Trophoblast cell (in vitro differentiated cells and primary cell): ENCODE measurements around the gene PARD3B.

Source experiments
- DNase-seq, 2 donors: peaks; one replicate each; pipeline ENCODE4 v3.0.0-alpha.2; 2016
- H2AFZ ChIP-seq: 2 replicates; pipeline ENCODE4 v1.6.1; 2013; ENCODE audit warnings: low read length, moderate library complexity, mild to moderate bottlenecking; ENCODE audit not compliant: insufficient read depth, poor library complexity
- H2AK5ac ChIP-seq: 2 replicates; pipeline ENCODE4 v1.6.1; 2013; ENCODE audit warnings: mild to moderate bottlenecking, low read length
- H2BK120ac ChIP-seq: 2 replicates; pipeline ENCODE4 v1.6.1; 2013; ENCODE audit warnings: low read length, mild to moderate bottlenecking, moderate library complexity; ENCODE audit not compliant: insufficient read depth, poor library complexity
- H2BK12ac ChIP-seq: 2 replicates; pipeline ENCODE4 v1.6.1; 2013; ENCODE audit warnings: mild to moderate bottlenecking, low read length, moderate library complexity
- H2BK5ac ChIP-seq: 2 replicates; pipeline ENCODE4 v1.6.1; 2013; ENCODE audit warnings: low read length, low read depth, moderate library complexity, mild to moderate bottlenecking; ENCODE audit not compliant: poor library complexity
- H3K14ac ChIP-seq: 2 replicates; pipeline ENCODE4 v1.6.1; 2013; ENCODE audit warnings: mild to moderate bottlenecking, low read length
- H3K18ac ChIP-seq: 2 replicates; pipeline ENCODE4 v1.6.1; 2013; ENCODE audit warnings: mild to moderate bottlenecking, low read length
- H3K23ac ChIP-seq: 2 replicates; pipeline ENCODE4 v1.6.1; 2013; ENCODE audit warnings: low read length
- H3K27ac ChIP-seq: 2 replicates; pipeline ENCODE4 v1.5.1; 2013; ENCODE audit warnings: low read depth, mild to moderate bottlenecking, inconsistent platforms, low read length, moderate library complexity
- H3K27me3 ChIP-seq: 2 replicates; pipeline ENCODE4 v1.6.1; 2013; ENCODE audit warnings: inconsistent platforms, mild to moderate bottlenecking, low read length, moderate library complexity; ENCODE audit not compliant: insufficient read depth
- H3K36me3 ChIP-seq, 2 experiments: 1 replicate in 1 of 2; 2 replicates in 1 of 2; pipeline ENCODE4 v1.6.1; 2013; ENCODE audit warnings: low read length in 2 of 2, mild to moderate bottlenecking in 2 of 2, moderate library complexity in 1 of 2; ENCODE audit not compliant: insufficient read depth in 2 of 2, control insufficient read depth in 1 of 2
- H3K4ac ChIP-seq: 2 replicates; pipeline ENCODE4 v1.6.1; 2013; ENCODE audit warnings: low read depth, mild to moderate bottlenecking, low read length, moderate library complexity
- H3K4me1 ChIP-seq, 2 experiments: 1 replicate in 1 of 2; 2 replicates in 1 of 2; pipeline ENCODE4 v1.6.1; 2013; ENCODE audit warnings: low read length in 2 of 2, mild to moderate bottlenecking in 2 of 2, moderate library complexity in 1 of 2; ENCODE audit not compliant: insufficient read depth in 2 of 2, control insufficient read depth in 1 of 2
- H3K4me2 ChIP-seq: 2 replicates; pipeline ENCODE4 v1.6.1; 2013; ENCODE audit warnings: inconsistent platforms, mild to moderate bottlenecking, low read length, moderate library complexity
- H3K4me3 ChIP-seq: 2 replicates; pipeline ENCODE4 v1.5.1; 2013; ENCODE audit warnings: mild to moderate bottlenecking, low read depth, low read length, inconsistent platforms
- H3K79me1 ChIP-seq: one replicate; pipeline ENCODE4 v1.6.1; 2013; ENCODE audit warnings: low read length
- H3K79me2 ChIP-seq: 2 replicates; pipeline ENCODE4 v1.6.1; 2013; ENCODE audit warnings: low read length, mild to moderate bottlenecking; ENCODE audit not compliant: control insufficient read depth, insufficient read depth, poor library complexity
- H3K9ac ChIP-seq: 2 replicates; pipeline ENCODE4 v1.6.1; 2013; ENCODE audit warnings: mild to moderate bottlenecking, low read length
- H3K9me3 ChIP-seq: 2 replicates; pipeline ENCODE4 v1.6.1; 2013; ENCODE audit warnings: low read depth, mild to moderate bottlenecking, control low read depth, inconsistent platforms, low read length; ENCODE audit not compliant: insufficient read depth
- H4K12ac ChIP-seq: 2 replicates; pipeline ENCODE4 v1.6.1; 2013; ENCODE audit warnings: low read depth, mild to moderate bottlenecking, low read length, moderate library complexity
- H4K8ac ChIP-seq: 2 replicates; pipeline ENCODE4 v1.6.1; 2013; ENCODE audit warnings: low read depth, mild to moderate bottlenecking, low read length, moderate library complexity
- H4K91ac ChIP-seq: one replicate; pipeline ENCODE4 v1.6.1; 2013; ENCODE audit warnings: low read depth, mild to moderate bottlenecking, low read length, moderate library complexity
- WGBS: extraction: QIAGEN DNeasy Blood & Tissue Kit; methylation state at CpG from one replicate; pipeline ENCODE4 v1.1.7; 2013; ENCODE audit warnings: missing lambda C conversion rate; ENCODE audit not compliant: insufficient read length, insufficient coverage; ENCODE audit errors: extremely low coverage; 5-methylcytosine and 5-hydroxymethylcytosine counted together

Gene PARD3B

GRCh38 chr2:204628926-204629712 lies 83.8 kb downstream of the PARD3B start:
- no peak overlapping the region for H2BK12ac ChIP-seq
- H3K27me3 ChIP-seq: no peaks in the 10 kb centered on the region
- H4K8ac ChIP-seq: no peak overlapping the region
- no peak overlapping the region for H2AK5ac ChIP-seq
- no peak overlapping the region for H3K4me3 ChIP-seq
- H3K23ac ChIP-seq: no peak overlapping the region
- no peaks in the 10 kb centered on the region for H3K36me3 ChIP-seq
- no peak overlapping the region for H2BK120ac ChIP-seq
- no peak overlapping the region for H3K4me2 ChIP-seq
- no peak overlapping the region for H3K14ac ChIP-seq
- no peak overlapping the region for H3K27ac ChIP-seq
- no peak for DNase-seq
- no peaks in the 10 kb centered on the region for H3K79me2 ChIP-seq
- H3K4me1 ChIP-seq: peaks cover 6% of the 10 kb centered on the region in 2 experiments
- no peaks in the 10 kb centered on the region for H3K9me3 ChIP-seq
- no peak overlapping the region for H4K91ac ChIP-seq
- no peak overlapping the region for H4K12ac ChIP-seq
- no CpG with 5 or more reads among the region's 7 CpGs for WGBS
- no peak overlapping the region for H2AFZ ChIP-seq
- no peaks in the 10 kb centered on the region for H3K79me1 ChIP-seq
- H3K18ac ChIP-seq: no peak overlapping the region
- no peak overlapping the region for H3K4ac ChIP-seq
- no peak overlapping the region for H2BK5ac ChIP-seq
- no peak overlapping the region for H3K9ac ChIP-seq

- Histone ChIP-seq H4K8ac (no peak overlapping the region), H3K4me3 (no peak overlapping the region), H3K23ac (no peak overlapping the region), H4K12ac (no peak overlapping the region), H3K79me2 (no peaks in the 10 kb centered on the region), H3K27me3 (no peaks in the 10 kb centered on the region), H3K4me2 (no peak overlapping the region), H3K4me1 (peaks cover 6% of the 10 kb centered on the region in 2 experiments), H4K91ac (no peak overlapping the region), H2AFZ (no peak overlapping the region), H2BK120ac (no peak overlapping the region), H3K14ac (no peak overlapping the region), H3K79me1 (no peaks in the 10 kb centered on the region), H3K9me3 (no peaks in the 10 kb centered on the region), H3K27ac (no peak overlapping the region), H2AK5ac (no peak overlapping the region), H3K4ac (no peak overlapping the region), H3K18ac (no peak overlapping the region), H3K9ac (no peak overlapping the region), H2BK5ac (no peak overlapping the region), H3K36me3 (no peaks in the 10 kb centered on the region), H2BK12ac (no peak overlapping the region)
- no CpG with 5 or more reads among the region's 3 CpGs for WGBS
- DNase-seq: no peak
Observed at GRCh38 chr2:204632410-204632809, 87.1 kb downstream of the PARD3B start.

- Histone ChIP-seq H3K4ac (no peak overlapping the region), H3K23ac (no peak overlapping the region), H3K4me1 (peaks cover 6% of the 10 kb centered on the region in 2 experiments), H3K4me2 (no peak overlapping the region), H2AK5ac (no peak overlapping the region), H3K9me3 (no peaks in the 10 kb centered on the region), H4K91ac (no peak overlapping the region), H4K8ac (no peak overlapping the region), H2BK5ac (no peak overlapping the region), H2AFZ (no peak overlapping the region), H2BK12ac (no peak overlapping the region), H3K9ac (no peak overlapping the region), H3K36me3 (no peaks in the 10 kb centered on the region), H3K79me1 (no peaks in the 10 kb centered on the region), H3K79me2 (no peaks in the 10 kb centered on the region), H2BK120ac (no peak overlapping the region), H3K18ac (no peak overlapping the region), H3K27me3 (no peaks in the 10 kb centered on the region), H3K14ac (no peak overlapping the region), H3K27ac (no peak overlapping the region), H4K12ac (no peak overlapping the region), H3K4me3 (no peak overlapping the region)
- no peak for DNase-seq
- no CpG with 5 or more reads among the region's 3 CpGs for WGBS
Observed at GRCh38 chr2:204634564-204634963, 89.3 kb downstream of the PARD3B start.

DNA sequence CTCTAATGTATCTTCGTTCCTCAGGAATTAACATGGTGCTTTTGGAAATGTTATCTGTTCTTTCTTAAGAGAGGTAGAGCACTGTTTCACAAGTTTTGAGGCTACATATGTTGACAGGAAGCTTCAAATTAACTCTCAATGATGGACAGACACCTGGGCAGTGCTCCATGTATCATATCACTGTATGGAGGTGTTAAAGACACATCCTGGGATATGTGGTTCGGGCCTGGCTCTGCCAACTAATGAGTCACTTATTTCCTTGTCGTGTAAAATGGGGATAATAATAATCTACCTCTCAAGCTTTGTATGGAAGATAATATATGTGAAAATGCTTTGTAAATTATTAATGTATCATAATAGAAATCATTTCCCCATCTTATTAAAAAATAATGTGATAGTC lies 90.2 kb downstream of the PARD3B start:
- no peak overlapping the region for H3K18ac ChIP-seq
- H2AFZ ChIP-seq: no peak overlapping the region
- no peak overlapping the region for H3K27ac ChIP-seq
- no peak overlapping the region for H3K4ac ChIP-seq
- no peak overlapping the region for H3K4me3 ChIP-seq
- no peak overlapping the region for H3K9ac ChIP-seq
- WGBS: no CpG with 5 or more reads among the region's 3 CpGs
- H3K4me1 ChIP-seq: peaks cover 6% of the 10 kb centered on the region in 2 experiments
- H3K79me2 ChIP-seq: no peaks in the 10 kb centered on the region
- no peak overlapping the region for H4K91ac ChIP-seq
- H3K14ac ChIP-seq: no peak overlapping the region
- no peak overlapping the region for H4K12ac ChIP-seq
- H2BK120ac ChIP-seq: no peak overlapping the region
- no peak overlapping the region for H2BK5ac ChIP-seq
- no peak overlapping the region for H3K23ac ChIP-seq
- no peak overlapping the region for H4K8ac ChIP-seq
- no peak overlapping the region for H2BK12ac ChIP-seq
- no peaks in the 10 kb centered on the region for H3K79me1 ChIP-seq
- H2AK5ac ChIP-seq: no peak overlapping the region
- H3K27me3 ChIP-seq: no peaks in the 10 kb centered on the region
- no peaks in the 10 kb centered on the region for H3K36me3 ChIP-seq
- no peak for DNase-seq
- no peak overlapping the region for H3K4me2 ChIP-seq
- H3K9me3 ChIP-seq: no peaks in the 10 kb centered on the region
